HFFc6 (cell line): ENCODE results near the gene CLEC10A. TPM values are rescaled to one million over a fixed set of nuclear protein-coding genes. Genes with fewer than 3 reads are reported as not detected.
A peak's percentile ranks its signal among the peaks of the same experiment; 100 is the strongest.

Source experiments
- DNase-seq: peaks from one replicate; pipeline ENCODE4 v3.0.0-alpha.2; 2018
- H3K27ac Mint-ChIP-seq: 2 replicates; pipeline ENCODE4 v1.8.0; 2020; ENCODE audit warnings: mild to moderate bottlenecking, mixed read lengths
- H3K27me3 Mint-ChIP-seq: 2 replicates; pipeline ENCODE4 v1.8.0; 2021; ENCODE audit warnings: mild to moderate bottlenecking, moderate library complexity, mixed read lengths; ENCODE audit not compliant: insufficient read depth
- H3K36me3 Mint-ChIP-seq: 2 replicates; pipeline ENCODE4 v1.8.0; 2021; ENCODE audit warnings: low read depth, mixed read lengths
- H3K4me1 Mint-ChIP-seq: 2 replicates; pipeline ENCODE4 v1.8.0; 2020; ENCODE audit warnings: low read depth, mixed read lengths
- H3K4me3 Mint-ChIP-seq: 2 replicates; pipeline ENCODE4 v1.8.0; 2020; ENCODE audit warnings: mild to moderate bottlenecking, moderate library complexity, mixed read lengths
- H3K9me3 Mint-ChIP-seq: 2 replicates; pipeline ENCODE4 v1.8.0; 2020; ENCODE audit warnings: mild to moderate bottlenecking, mixed read lengths
- total RNA-seq, 6 experiments: library from RNA; stranded (reverse); fragmentation: NEBNext Ultra II Directional; extraction: Animal tissue kit (Norgen Biotek cat#: 25700); gene quantifications; 2 replicates in 1 of 6; 3 replicates in 5 of 6; pipeline ENCODE4 v1.2.3, GENCODE V29; 2021
- TF ChIP-seq, protein P1 (sequence below): fragments of 200-600 bp; sonication (generic); IDR thresholded peaks from 2 replicates; pipeline ENCODE4 v1.5.0; 2021; ENCODE audit warnings: antibody characterized with exemption, mild to moderate bottlenecking

The CLEC10A gene
- total RNA-seq, 6 experiments from 2014 or later = not detected

DNA sequence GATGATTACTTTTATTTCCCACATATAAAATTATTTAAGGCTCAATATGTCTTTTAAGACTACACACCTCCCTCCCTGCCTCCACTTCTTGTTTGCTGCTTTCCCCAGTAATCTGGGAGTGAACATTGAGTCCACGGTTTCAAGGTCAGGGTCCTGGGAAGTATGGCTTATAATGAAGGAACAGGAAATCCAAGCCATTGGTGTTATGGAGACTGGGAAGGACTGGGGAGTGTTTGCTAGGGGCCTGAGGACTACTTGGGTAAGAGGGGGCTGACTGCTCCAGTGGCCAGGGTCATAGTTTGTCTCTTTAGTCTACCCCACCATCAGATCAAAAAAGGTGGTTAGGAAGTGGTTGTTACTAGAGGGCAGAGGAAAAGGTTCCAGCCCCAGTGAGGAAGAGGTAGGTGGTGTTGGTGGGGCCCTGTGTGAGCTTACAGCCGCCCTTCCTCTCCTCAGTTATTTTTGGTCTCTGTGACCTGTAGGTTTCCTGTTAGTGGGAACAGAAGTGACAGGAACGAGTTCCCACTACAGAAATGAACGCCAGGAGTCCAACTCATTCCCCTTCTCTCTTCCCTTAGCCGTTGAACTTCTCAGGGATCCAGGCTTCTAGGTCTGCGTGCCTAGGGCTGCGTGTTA lies 45.0 kb downstream of the CLEC10A start:
- Mint-ChIP-seq H3K27me3 (peaks cover 6% of the 10 kb centered on the region), H3K36me3 (no peaks in the 10 kb centered on the region), H3K9me3 (no peaks in the 10 kb centered on the region), H3K4me3 (peak overlapping the region; percentile 94), H3K27ac (peak overlapping the region; percentile 91), H3K4me1 (peaks cover 12% of the 10 kb centered on the region)
- no peak for DNase-seq
- TF ChIP-seq, protein P1, sequence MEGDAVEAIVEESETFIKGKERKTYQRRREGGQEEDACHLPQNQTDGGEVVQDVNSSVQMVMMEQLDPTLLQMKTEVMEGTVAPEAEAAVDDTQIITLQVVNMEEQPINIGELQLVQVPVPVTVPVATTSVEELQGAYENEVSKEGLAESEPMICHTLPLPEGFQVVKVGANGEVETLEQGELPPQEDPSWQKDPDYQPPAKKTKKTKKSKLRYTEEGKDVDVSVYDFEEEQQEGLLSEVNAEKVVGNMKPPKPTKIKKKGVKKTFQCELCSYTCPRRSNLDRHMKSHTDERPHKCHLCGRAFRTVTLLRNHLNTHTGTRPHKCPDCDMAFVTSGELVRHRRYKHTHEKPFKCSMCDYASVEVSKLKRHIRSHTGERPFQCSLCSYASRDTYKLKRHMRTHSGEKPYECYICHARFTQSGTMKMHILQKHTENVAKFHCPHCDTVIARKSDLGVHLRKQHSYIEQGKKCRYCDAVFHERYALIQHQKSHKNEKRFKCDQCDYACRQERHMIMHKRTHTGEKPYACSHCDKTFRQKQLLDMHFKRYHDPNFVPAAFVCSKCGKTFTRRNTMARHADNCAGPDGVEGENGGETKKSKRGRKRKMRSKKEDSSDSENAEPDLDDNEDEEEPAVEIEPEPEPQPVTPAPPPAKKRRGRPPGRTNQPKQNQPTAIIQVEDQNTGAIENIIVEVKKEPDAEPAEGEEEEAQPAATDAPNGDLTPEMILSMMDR = no peak

DNA sequence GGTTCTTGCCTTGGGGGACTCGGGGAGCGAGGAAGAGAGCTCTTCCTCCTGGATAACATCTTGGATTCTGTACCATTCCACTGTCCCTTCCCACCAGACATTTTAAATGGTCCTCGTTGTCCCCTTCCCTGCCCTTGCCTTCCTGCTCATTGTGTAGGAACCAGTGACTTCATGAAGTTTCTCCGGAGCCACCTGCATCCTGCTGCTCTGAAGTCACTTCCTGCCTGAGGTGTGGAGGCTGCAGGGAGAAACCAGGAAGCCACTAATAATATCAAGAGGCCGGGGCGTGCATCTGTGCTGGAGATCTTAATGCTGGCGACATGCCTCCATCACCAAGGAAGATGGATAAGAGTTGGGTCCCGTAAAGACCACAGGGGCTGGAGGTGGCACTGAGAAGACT lies 50.4 kb downstream of the CLEC10A start:
- TF ChIP-seq, protein P1 = no peak
- no peak for DNase-seq
- Mint-ChIP-seq H3K4me1 (peaks cover 4% of the 10 kb centered on the region; the same call in 1 of the 2 replicates), H3K4me3 (no peak overlapping the region), H3K27me3 (peaks cover 18% of the 10 kb centered on the region), H3K27ac (no peak overlapping the region), H3K36me3 (no peaks in the 10 kb centered on the region), H3K9me3 (no peaks in the 10 kb centered on the region)

DNA sequence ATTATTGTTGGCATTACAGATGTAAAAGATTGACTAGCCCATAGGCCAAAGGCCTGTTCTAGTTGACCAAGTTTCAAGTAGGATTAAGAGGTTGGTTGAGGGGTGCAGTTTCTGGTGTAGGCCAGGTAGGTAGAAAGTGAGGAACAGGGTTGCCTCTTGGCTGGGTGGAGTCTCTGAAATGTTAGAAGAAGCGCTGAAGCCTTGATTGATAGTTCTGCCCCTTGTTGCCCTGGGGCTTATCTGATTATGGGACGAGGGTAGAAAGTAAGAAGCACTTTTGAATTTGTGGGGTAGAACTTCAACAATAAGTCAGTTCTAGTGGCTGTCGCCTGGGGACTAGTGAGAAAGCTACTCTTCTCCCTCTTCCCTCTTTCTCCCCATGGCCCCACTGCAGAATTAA lies 51.0 kb downstream of the CLEC10A start:
- Mint-ChIP-seq H3K27ac (no peak overlapping the region), H3K4me3 (no peak overlapping the region), H3K9me3 (no peaks in the 10 kb centered on the region), H3K36me3 (no peaks in the 10 kb centered on the region), H3K27me3 (peaks cover 18% of the 10 kb centered on the region), H3K4me1 (peaks cover 4% of the 10 kb centered on the region; the same call in 1 of the 2 replicates)
- TF ChIP-seq, protein P1 = no peak
- DNase-seq = no peak

DNA sequence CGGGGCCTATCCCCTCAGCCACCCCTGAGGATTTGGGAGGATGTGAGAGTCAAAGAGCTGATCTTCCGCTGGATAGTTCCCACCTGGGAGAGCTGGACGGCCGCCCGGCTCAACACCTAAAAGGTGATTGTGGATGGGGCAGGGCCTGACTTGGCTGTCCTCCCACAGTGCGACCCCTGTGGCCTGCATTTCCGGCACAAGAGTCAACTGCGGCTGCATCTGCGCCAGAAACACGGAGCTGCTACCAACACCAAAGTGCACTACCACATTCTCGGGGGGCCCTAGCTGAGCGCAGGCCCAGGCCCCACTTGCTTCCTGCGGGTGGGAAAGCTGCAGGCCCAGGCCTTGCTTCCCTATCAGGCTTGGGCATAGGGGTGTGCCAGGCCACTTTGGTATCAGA lies 52.7 kb downstream of the CLEC10A start:
- TF ChIP-seq, protein P1 = no peak
- H3K4me3 Mint-ChIP-seq = no peak overlapping the region
- H3K27me3 Mint-ChIP-seq = peaks cover 23% of the 10 kb centered on the region
- H3K4me1 Mint-ChIP-seq = peaks cover under 1% of the 10 kb centered on the region; the same call in 1 of the 2 replicates
- H3K9me3 Mint-ChIP-seq = no peaks in the 10 kb centered on the region
- no peak overlapping the region for H3K27ac Mint-ChIP-seq
- DNase-seq = no peak
- H3K36me3 Mint-ChIP-seq = no peaks in the 10 kb centered on the region

DNA sequence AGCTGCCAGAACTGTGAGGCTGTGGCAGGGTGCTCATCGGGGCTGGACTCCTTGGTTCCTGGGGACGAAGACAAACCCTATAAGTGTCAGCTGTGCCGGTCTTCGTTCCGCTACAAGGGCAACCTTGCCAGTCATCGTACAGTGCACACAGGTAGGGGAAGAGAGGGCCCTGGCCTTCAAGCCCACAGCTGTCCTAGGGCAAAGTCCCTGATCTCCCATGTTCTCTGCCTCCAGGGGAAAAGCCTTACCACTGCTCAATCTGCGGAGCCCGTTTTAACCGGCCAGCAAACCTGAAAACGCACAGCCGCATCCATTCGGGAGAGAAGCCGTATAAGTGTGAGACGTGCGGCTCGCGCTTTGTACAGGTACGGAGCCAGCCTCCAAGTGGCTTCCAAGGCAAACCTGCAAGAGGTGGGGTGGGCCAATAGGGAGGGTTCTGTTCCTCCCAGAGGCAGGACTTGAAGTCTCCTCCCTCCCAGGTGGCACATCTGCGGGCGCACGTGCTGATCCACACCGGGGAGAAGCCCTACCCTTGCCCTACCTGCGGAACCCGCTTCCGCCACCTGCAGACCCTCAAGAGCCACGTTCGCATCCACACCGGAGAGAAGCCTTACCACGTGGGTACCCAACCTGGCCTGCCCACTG lies 53.5 kb downstream of the CLEC10A start:
- Mint-ChIP-seq H3K27ac (no peak overlapping the region), H3K9me3 (no peaks in the 10 kb centered on the region), H3K27me3 (peaks cover 23% of the 10 kb centered on the region), H3K4me1 (no peaks in the 10 kb centered on the region), H3K36me3 (no peaks in the 10 kb centered on the region), H3K4me3 (no peak overlapping the region)
- TF ChIP-seq, protein P1 = no peak
- DNase-seq = no peak
